Osteocyte (in vitro differentiated cells): Measurements from ENCODE around the gene RFT1. TPM values are rescaled to one million over a fixed set of nuclear protein-coding genes. Genes with fewer than 3 reads are reported as not detected.

Source experiments
- DNase-seq: peaks from one replicate; pipeline ENCODE4 v3.0.0; 2021; ENCODE audit warnings: mixed read lengths; ENCODE audit not compliant: unreplicated experiment; ENCODE audit errors: extremely low spot score
- H3K27ac Mint-ChIP-seq: one replicate; pipeline ENCODE4 v1.8.0; 2021; ENCODE audit warnings: mild to moderate bottlenecking, mixed read lengths; ENCODE audit not compliant: unreplicated experiment
- H3K27me3 Mint-ChIP-seq: one replicate; pipeline ENCODE4 v1.8.0; 2021; ENCODE audit warnings: mixed read lengths; ENCODE audit not compliant: unreplicated experiment
- H3K36me3 Mint-ChIP-seq: one replicate; pipeline ENCODE4 v1.8.0; 2021; ENCODE audit warnings: mixed read lengths; ENCODE audit not compliant: unreplicated experiment
- H3K4me1 Mint-ChIP-seq: one replicate; pipeline ENCODE4 v1.8.0; 2021; ENCODE audit warnings: mixed read lengths; ENCODE audit not compliant: unreplicated experiment
- H3K4me3 Mint-ChIP-seq: one replicate; pipeline ENCODE4 v1.8.0; 2021; ENCODE audit warnings: mild to moderate bottlenecking, moderate library complexity, mixed read lengths; ENCODE audit not compliant: unreplicated experiment
- H3K9me3 Mint-ChIP-seq: one replicate; pipeline ENCODE4 v1.8.0; 2021; ENCODE audit warnings: mixed read lengths; ENCODE audit not compliant: unreplicated experiment
- CTCF ChIP-seq: fragments of 200-600 bp; sonication (generic); IDR thresholded peaks from 2 replicates; pipeline ENCODE4 v1.5.0; 2021; ENCODE audit warnings: antibody characterized with exemption, mild to moderate bottlenecking, moderate library complexity
- total RNA-seq: library from RNA; stranded (reverse); gene quantifications from 2 replicates; pipeline ENCODE4 v1.2.1, GENCODE V29; 2021

The RFT1 gene
- total RNA-seq, 1 donor from 2014 or later = 21.4 TPM

GRCh38 chr3:53139906-53140846 lies 9.9 kb upstream of the RFT1 start:
- Mint-ChIP-seq H3K9me3 (no peaks in the 10 kb centered on the region), H3K4me3 (no peak overlapping the region), H3K27me3 (no peaks in the 10 kb centered on the region), H3K4me1 (peaks cover 8% of the 10 kb centered on the region), H3K27ac (no peak overlapping the region), H3K36me3 (no peaks in the 10 kb centered on the region)
- DNase-seq = no peak
- TF ChIP-seq CTCF = no peak

GRCh38 chr3:53137835-53138446 lies 7.7 kb upstream of the RFT1 start:
- DNase-seq = no peak
- no peak for TF ChIP-seq CTCF
- H3K36me3 Mint-ChIP-seq = no peaks in the 10 kb centered on the region
- H3K27me3 Mint-ChIP-seq = no peaks in the 10 kb centered on the region
- H3K9me3 Mint-ChIP-seq = no peaks in the 10 kb centered on the region
- H3K27ac Mint-ChIP-seq = no peak overlapping the region
- no peak overlapping the region for H3K4me3 Mint-ChIP-seq
- H3K4me1 Mint-ChIP-seq = peaks cover 8% of the 10 kb centered on the region

GRCh38 chr3:53137221-53137620 lies 7.0 kb upstream of the RFT1 start:
- no peaks in the 10 kb centered on the region for H3K36me3 Mint-ChIP-seq
- no peak overlapping the region for H3K4me3 Mint-ChIP-seq
- no peaks in the 10 kb centered on the region for H3K9me3 Mint-ChIP-seq
- no peak for TF ChIP-seq CTCF
- no peak for DNase-seq
- no peak overlapping the region for H3K27ac Mint-ChIP-seq
- peaks cover 8% of the 10 kb centered on the region for H3K4me1 Mint-ChIP-seq
- no peaks in the 10 kb centered on the region for H3K27me3 Mint-ChIP-seq

GRCh38 chr3:53134631-53135232 lies 4.5 kb upstream of the RFT1 start:
- DNase-seq = peak; percentile 91
- H3K9me3 Mint-ChIP-seq = no peaks in the 10 kb centered on the region
- no peaks in the 10 kb centered on the region for H3K27me3 Mint-ChIP-seq
- H3K4me1 Mint-ChIP-seq = peaks cover 12% of the 10 kb centered on the region
- no peak overlapping the region for H3K27ac Mint-ChIP-seq
- no peaks in the 10 kb centered on the region for H3K36me3 Mint-ChIP-seq
- no peak overlapping the region for H3K4me3 Mint-ChIP-seq
- peak; percentile 86 for TF ChIP-seq CTCF

GRCh38 chr3:53132347-53132746 lies 2.1 kb upstream of the RFT1 start:
- no peak for DNase-seq
- TF ChIP-seq CTCF = no peak
- Mint-ChIP-seq H3K9me3 (no peaks in the 10 kb centered on the region), H3K36me3 (no peaks in the 10 kb centered on the region), H3K27me3 (no peaks in the 10 kb centered on the region), H3K4me1 (peaks cover 16% of the 10 kb centered on the region), H3K27ac (no peak overlapping the region), H3K4me3 (no peak overlapping the region)
